Prostate gland (tissue), 2 donors: ENCODE data around the gene HMGB4. TPM values are rescaled to one million over a fixed set of nuclear protein-coding genes. Genes with fewer than 3 reads are reported as not detected.

Experiments used
- DNase-seq: peaks from one replicate; pipeline ENCODE4 v3.0.0-alpha.2; 2019; ENCODE audit warnings: low spot score
- H3K27ac ChIP-seq, 2 donors: fragments of 200-600 bp; sonication (generic); 2 replicates each; pipeline ENCODE4 v1.5.1; 2017 to 2019
- H3K27me3 ChIP-seq: fragments of 200-600 bp; sonication (generic); replicated peaks from 2 replicates; pipeline ENCODE4 v1.5.1; 2019; ENCODE audit not compliant: insufficient read depth
- H3K36me3 ChIP-seq, 2 donors: fragments of 200-600 bp; sonication (generic); 1 replicate in 1 of 2; 2 replicates in 1 of 2; pipeline versions ENCODE4 v1.5.1 to v1.8.1; 2017 to 2019
- H3K4me1 ChIP-seq: fragments of 200-600 bp; sonication (generic); replicated peaks from 2 replicates; pipeline ENCODE4 v1.5.1; 2019
- H3K4me3 ChIP-seq, 2 donors: fragments of 200-600 bp; sonication (generic); 2 replicates each; pipeline ENCODE4 v1.5.1; 2017 to 2019
- H3K9me3 ChIP-seq: fragments of 200-600 bp; sonication (generic); 2 replicates; pipeline ENCODE4 v1.5.1; 2017
- CTCF ChIP-seq, 4 experiments: fragments of 200-600 bp in 2 of 4; fragments of 450-650 bp in 2 of 4; sonication (generic) in 2 of 4; IDR thresholded peaks; 1 replicate in 3 of 4; 2 replicates in 1 of 4; pipeline ENCODE4 v1.5.1; 2016 to 2019; ENCODE audit warnings: antibody characterized with exemption in 4 of 4, mild to moderate bottlenecking in 2 of 4, moderate library complexity in 2 of 4
- POLR2A ChIP-seq: fragments of 450-650 bp; IDR thresholded peaks from one replicate; pipeline ENCODE4 v1.6.1; 2016; ENCODE audit warnings: antibody characterized with exemption, mild to moderate bottlenecking
- POLR2AphosphoS5 ChIP-seq: sonication (generic); formaldehyde crosslinking; IDR thresholded peaks from one replicate; pipeline ENCODE4 v1.6.1; 2017; ENCODE audit warnings: antibody characterized with exemption
- WGBS: methylation state at CpG from one replicate; pipeline ENCODE4 v1.1.5; 2018; 5-methylcytosine and 5-hydroxymethylcytosine counted together
- intact Hi-C: fragments of 100-400 bp; cut with DNase I; formaldehyde crosslinking; loops from one replicate; pipeline ENCODE4 v1.14.2; 2022
- total RNA-seq, 2 donors: library from RNA; depleted of rRNA; stranded (reverse); fragments of >200 nt; gene quantifications; one replicate each; pipeline ENCODE4 v1.1.0, GENCODE V29; 2016

Gene HMGB4
- total RNA-seq, 2 donors from 2014 or later, result 25.1 TPM; not detected in 1

- Histone ChIP-seq H3K36me3 (no peaks in the 10 kb centered on the region), H3K9me3 (no peaks in the 10 kb centered on the region), H3K4me1 (no peaks in the 10 kb centered on the region), H3K27me3 (no peaks in the 10 kb centered on the region), H3K4me3 (no peak overlapping the region), H3K27ac (no peak overlapping the region)
- DNase-seq, result no peak
- intact Hi-C loops, result no loop called here
- TF ChIP-seq POLR2A (no peak), CTCF (IDR thresholded peaks at IDR 0.05) (no peak), POLR2AphosphoS5 (no peak)
These were observed 8.4 kb downstream of the HMGB4 start for GRCh38 chr1:33872275-33872674.

- Histone ChIP-seq H3K36me3 (no peaks in the 10 kb centered on the region), H3K27ac (no peak overlapping the region), H3K4me3 (no peak overlapping the region), H3K4me1 (no peaks in the 10 kb centered on the region), H3K9me3 (no peaks in the 10 kb centered on the region), H3K27me3 (no peaks in the 10 kb centered on the region)
- DNase-seq, result no peak
- intact Hi-C loops, result no loop called here
- 31% methylated on average over 2 of the region's 2 CpGs for whole genome bisulfite sequencing
- TF ChIP-seq CTCF (IDR thresholded peaks at IDR 0.05) (no peak), POLR2AphosphoS5 (no peak)
These were observed 8.8 kb downstream of the HMGB4 start for GRCh38 chr1:33872683-33873082.

- WGBS, result 74% methylated on average over 7 of the region's 7 CpGs
- TF ChIP-seq POLR2A, result no peak
- no peak for TF ChIP-seq POLR2AphosphoS5
- no peak for TF ChIP-seq CTCF (IDR thresholded peaks at IDR 0.05)
- Histone ChIP-seq H3K27me3 (no peaks in the 10 kb centered on the region), H3K4me3 (no peak overlapping the region), H3K4me1 (no peaks in the 10 kb centered on the region), H3K36me3 (no peaks in the 10 kb centered on the region), H3K9me3 (no peaks in the 10 kb centered on the region), H3K27ac (no peak overlapping the region)
- DNase-seq, result no peak
- intact Hi-C loops, result no loop called here
These were observed 10.8 kb downstream of the HMGB4 start for GRCh38 chr1:33874636-33875035.

GRCh38 chr1:33875862-33876261 lies 12.0 kb downstream of the HMGB4 start:
- H3K27ac ChIP-seq, result no peak overlapping the region
- H3K9me3 ChIP-seq, result no peaks in the 10 kb centered on the region
- WGBS, result 70% methylated on average over 3 of the region's 3 CpGs
- H3K36me3 ChIP-seq, result no peaks in the 10 kb centered on the region
- no peaks in the 10 kb centered on the region for H3K4me1 ChIP-seq
- intact Hi-C loops, result no loop called here
- DNase-seq, result no peak
- no peak overlapping the region for H3K4me3 ChIP-seq
- TF ChIP-seq POLR2AphosphoS5, result no peak
- no peak for TF ChIP-seq CTCF (IDR thresholded peaks at IDR 0.05)
- no peak for TF ChIP-seq POLR2A
- H3K27me3 ChIP-seq, result no peaks in the 10 kb centered on the region

- no peak overlapping the region for H3K27ac ChIP-seq
- intact Hi-C loops, result no loop called here
- H3K9me3 ChIP-seq, result no peaks in the 10 kb centered on the region
- DNase-seq, result no peak
- TF ChIP-seq POLR2AphosphoS5 (no peak), CTCF (IDR thresholded peaks at IDR 0.05) (no peak), POLR2A (no peak)
- H3K36me3 ChIP-seq, result no peaks in the 10 kb centered on the region
- no peaks in the 10 kb centered on the region for H3K4me1 ChIP-seq
- no peaks in the 10 kb centered on the region for H3K27me3 ChIP-seq
- no peak overlapping the region for H3K4me3 ChIP-seq
- 74% methylated on average over 5 of the region's 5 CpGs for WGBS
These were observed 13.2 kb downstream of the HMGB4 start for GRCh38 chr1:33876970-33877650.
